22Rv1 (cell line): Measurements from ENCODE around the gene ZBTB7C.

Experiments
- ZFX ChIP-seq: fragments of 450-650 bp; IDR thresholded peaks from 2 replicates; pipeline ENCODE4 v1.6.1; 2017; ENCODE audit warnings: antibody characterized with exemption, borderline replicate concordance
- TF ChIP-seq, protein P1 (sequence below): fragments of 450-650 bp; IDR thresholded peaks from 2 replicates; pipeline ENCODE4 v1.5.1; 2017; ENCODE audit warnings: mild to moderate bottlenecking

DNA sequence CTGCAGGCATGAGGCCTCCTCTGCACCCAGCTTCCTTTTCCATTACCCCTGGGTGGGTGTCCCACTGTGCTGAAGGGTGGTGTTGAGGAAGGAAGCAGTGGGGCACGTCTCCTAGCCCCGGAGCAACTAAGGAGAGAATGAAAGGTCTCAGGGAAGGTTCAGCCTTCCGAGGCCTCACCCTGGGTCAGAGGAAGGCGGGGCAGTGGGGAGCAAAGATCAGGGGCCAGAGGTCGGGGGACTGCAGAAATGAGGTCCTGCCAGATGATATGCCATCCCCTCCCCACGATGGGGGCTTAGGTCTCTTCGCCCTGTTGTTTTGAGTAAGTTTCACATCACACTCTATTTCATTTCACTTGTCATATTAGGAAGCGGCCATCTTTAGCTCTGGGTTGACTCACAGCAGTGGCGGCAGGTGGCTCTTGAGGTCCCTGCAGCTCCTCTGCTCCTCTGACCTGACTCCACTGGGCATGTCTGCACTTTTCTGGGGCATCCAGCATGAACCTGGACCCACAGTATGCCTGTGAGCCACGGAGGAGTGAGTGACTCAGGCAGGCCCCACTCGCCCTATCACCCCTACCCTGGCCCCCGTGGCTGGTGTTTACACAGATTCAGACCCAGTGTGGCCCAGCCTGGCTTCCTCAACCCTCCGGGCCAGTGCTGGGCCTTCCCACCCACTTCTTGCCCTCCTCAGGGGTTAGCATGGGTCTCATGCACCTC, 325.0 kb downstream of the ZBTB7C start:
- TF ChIP-seq, protein P1, sequence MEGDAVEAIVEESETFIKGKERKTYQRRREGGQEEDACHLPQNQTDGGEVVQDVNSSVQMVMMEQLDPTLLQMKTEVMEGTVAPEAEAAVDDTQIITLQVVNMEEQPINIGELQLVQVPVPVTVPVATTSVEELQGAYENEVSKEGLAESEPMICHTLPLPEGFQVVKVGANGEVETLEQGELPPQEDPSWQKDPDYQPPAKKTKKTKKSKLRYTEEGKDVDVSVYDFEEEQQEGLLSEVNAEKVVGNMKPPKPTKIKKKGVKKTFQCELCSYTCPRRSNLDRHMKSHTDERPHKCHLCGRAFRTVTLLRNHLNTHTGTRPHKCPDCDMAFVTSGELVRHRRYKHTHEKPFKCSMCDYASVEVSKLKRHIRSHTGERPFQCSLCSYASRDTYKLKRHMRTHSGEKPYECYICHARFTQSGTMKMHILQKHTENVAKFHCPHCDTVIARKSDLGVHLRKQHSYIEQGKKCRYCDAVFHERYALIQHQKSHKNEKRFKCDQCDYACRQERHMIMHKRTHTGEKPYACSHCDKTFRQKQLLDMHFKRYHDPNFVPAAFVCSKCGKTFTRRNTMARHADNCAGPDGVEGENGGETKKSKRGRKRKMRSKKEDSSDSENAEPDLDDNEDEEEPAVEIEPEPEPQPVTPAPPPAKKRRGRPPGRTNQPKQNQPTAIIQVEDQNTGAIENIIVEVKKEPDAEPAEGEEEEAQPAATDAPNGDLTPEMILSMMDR: no peak
- TF ChIP-seq ZFX: no peak
